ENCODE results near the gene ADGRV1.

Gene ADGRV1

GRCh38 chr5:90802474-90803317, 244.1 kb downstream of the ADGRV1 start:
- Histone ChIP-seq H3K4me3 (ENCODE audit: low read depth, low read length) (no peak overlapping the region), H3K27me3 (ENCODE audit: insufficient read depth, low read length) (no peaks in the 10 kb centered on the region), H3K36me3 (ENCODE audit: control insufficient read depth in 1 of 2, insufficient read depth in 2 of 2, low read length in 2 of 2) (no peaks in the 10 kb centered on the region), H2BK5ac (ENCODE audit: low read depth, low read length, poor library complexity) (no peak overlapping the region), H3K79me2 (ENCODE audit: control insufficient read depth, insufficient read depth, low read length, poor library complexity) (no peaks in the 10 kb centered on the region), H3K4me2 (ENCODE audit: low read length) (no peak overlapping the region), H3K4me1 (ENCODE audit: control insufficient read depth in 1 of 2, insufficient read depth in 2 of 2, low read length in 2 of 2) (no peaks in the 10 kb centered on the region), H3K4ac (ENCODE audit: low read depth, low read length) (no peak overlapping the region), H3K23ac (ENCODE audit: low read length) (no peak overlapping the region), H4K12ac (ENCODE audit: low read depth, low read length) (no peak overlapping the region), H3K79me1 (ENCODE audit: low read length) (no peaks in the 10 kb centered on the region), H4K91ac (ENCODE audit: low read depth, low read length) (no peak overlapping the region), H3K14ac (ENCODE audit: low read length) (no peak overlapping the region), H3K18ac (ENCODE audit: low read length) (no peak overlapping the region), H4K8ac (ENCODE audit: low read depth, low read length) (no peak overlapping the region), H2BK120ac (ENCODE audit: insufficient read depth, low read length, poor library complexity) (no peak overlapping the region), H3K27ac (ENCODE audit: low read depth, low read length) (no peak overlapping the region), H2AK5ac (ENCODE audit: low read length) (no peak overlapping the region), H3K9me3 (ENCODE audit: insufficient read depth, low read depth, low read length) (no peaks in the 10 kb centered on the region), H2AFZ (ENCODE audit: insufficient read depth, low read length, poor library complexity) (no peak overlapping the region), H2BK12ac (ENCODE audit: low read length) (no peak overlapping the region), H3K9ac (ENCODE audit: low read length) (no peak overlapping the region)
- no CpG with 5 or more reads among the region's 6 CpGs for WGBS (ENCODE audit: extremely low coverage, insufficient coverage, insufficient read length)
- DNase-seq: peak; percentile 21 to 67

- H3K23ac ChIP-seq (ENCODE audit: low read length): no peak overlapping the region
- no peaks in the 10 kb centered on the region for H3K36me3 ChIP-seq (ENCODE audit: control insufficient read depth in 1 of 2, insufficient read depth in 2 of 2, low read length in 2 of 2)
- H3K18ac ChIP-seq (ENCODE audit: low read length): no peak overlapping the region
- H3K79me1 ChIP-seq (ENCODE audit: low read length): no peaks in the 10 kb centered on the region
- H4K91ac ChIP-seq (ENCODE audit: low read depth, low read length): no peak overlapping the region
- H3K79me2 ChIP-seq (ENCODE audit: control insufficient read depth, insufficient read depth, low read length, poor library complexity): no peaks in the 10 kb centered on the region
- H3K4me2 ChIP-seq (ENCODE audit: low read length): no peak overlapping the region
- no peak overlapping the region for H2BK5ac ChIP-seq (ENCODE audit: low read depth, low read length, poor library complexity)
- no peaks in the 10 kb centered on the region for H3K27me3 ChIP-seq (ENCODE audit: insufficient read depth, low read length)
- H3K27ac ChIP-seq (ENCODE audit: low read depth, low read length): no peak overlapping the region
- no peak overlapping the region for H2AFZ ChIP-seq (ENCODE audit: insufficient read depth, low read length, poor library complexity)
- H4K8ac ChIP-seq (ENCODE audit: low read depth, low read length): no peak overlapping the region
- DNase-seq: no peak
- no peak overlapping the region for H3K4ac ChIP-seq (ENCODE audit: low read depth, low read length)
- no CpG with 5 or more reads among the region's 4 CpGs for WGBS (ENCODE audit: extremely low coverage, insufficient coverage, insufficient read length)
- no peak overlapping the region for H3K14ac ChIP-seq (ENCODE audit: low read length)
- H4K12ac ChIP-seq (ENCODE audit: low read depth, low read length): no peak overlapping the region
- no peak overlapping the region for H3K4me3 ChIP-seq (ENCODE audit: low read depth, low read length)
- no peak overlapping the region for H2BK12ac ChIP-seq (ENCODE audit: low read length)
- H2AK5ac ChIP-seq (ENCODE audit: low read length): no peak overlapping the region
- H3K9me3 ChIP-seq (ENCODE audit: insufficient read depth, low read depth, low read length): no peaks in the 10 kb centered on the region
- no peaks in the 10 kb centered on the region for H3K4me1 ChIP-seq (ENCODE audit: control insufficient read depth in 1 of 2, insufficient read depth in 2 of 2, low read length in 2 of 2)
- H3K9ac ChIP-seq (ENCODE audit: low read length): no peak overlapping the region
- H2BK120ac ChIP-seq (ENCODE audit: insufficient read depth, low read length, poor library complexity): no peak overlapping the region
Measured at GRCh38 chr5:90803381-90803780, 244.8 kb downstream of the ADGRV1 start.

GRCh38 chr5:90803876-90804275, 245.3 kb downstream of the ADGRV1 start:
- Histone ChIP-seq H3K4ac (ENCODE audit: low read depth, low read length) (no peak overlapping the region), H3K27ac (ENCODE audit: low read depth, low read length) (no peak overlapping the region), H3K79me1 (ENCODE audit: low read length) (no peaks in the 10 kb centered on the region), H2AK5ac (ENCODE audit: low read length) (no peak overlapping the region), H4K12ac (ENCODE audit: low read depth, low read length) (no peak overlapping the region), H2BK5ac (ENCODE audit: low read depth, low read length, poor library complexity) (no peak overlapping the region), H3K9me3 (ENCODE audit: insufficient read depth, low read depth, low read length) (no peaks in the 10 kb centered on the region), H3K36me3 (ENCODE audit: control insufficient read depth in 1 of 2, insufficient read depth in 2 of 2, low read length in 2 of 2) (no peaks in the 10 kb centered on the region), H3K79me2 (ENCODE audit: control insufficient read depth, insufficient read depth, low read length, poor library complexity) (no peaks in the 10 kb centered on the region), H3K23ac (ENCODE audit: low read length) (no peak overlapping the region), H3K4me2 (ENCODE audit: low read length) (no peak overlapping the region), H4K8ac (ENCODE audit: low read depth, low read length) (no peak overlapping the region), H3K4me3 (ENCODE audit: low read depth, low read length) (no peak overlapping the region), H3K18ac (ENCODE audit: low read length) (no peak overlapping the region), H2BK120ac (ENCODE audit: insufficient read depth, low read length, poor library complexity) (no peak overlapping the region), H3K27me3 (ENCODE audit: insufficient read depth, low read length) (no peaks in the 10 kb centered on the region), H2BK12ac (ENCODE audit: low read length) (no peak overlapping the region), H3K4me1 (ENCODE audit: control insufficient read depth in 1 of 2, insufficient read depth in 2 of 2, low read length in 2 of 2) (no peaks in the 10 kb centered on the region), H3K9ac (ENCODE audit: low read length) (no peak overlapping the region), H2AFZ (ENCODE audit: insufficient read depth, low read length, poor library complexity) (no peak overlapping the region), H4K91ac (ENCODE audit: low read depth, low read length) (no peak overlapping the region), H3K14ac (ENCODE audit: low read length) (no peak overlapping the region)
- WGBS (ENCODE audit: extremely low coverage, insufficient coverage, insufficient read length): no CpG with 5 or more reads among the region's 2 CpGs
- DNase-seq: peak; percentile 17 to 35

GRCh38 chr5:90807496-90807895, 248.9 kb downstream of the ADGRV1 start:
- Histone ChIP-seq H3K4me1 (ENCODE audit: control insufficient read depth in 1 of 2, insufficient read depth in 2 of 2, low read length in 2 of 2) (no peaks in the 10 kb centered on the region), H3K27ac (ENCODE audit: low read depth, low read length) (no peak overlapping the region)

More at GRCh38 chr5:90807496-90807895, 248.9 kb downstream of the ADGRV1 start:
- no peak overlapping the region for H3K14ac ChIP-seq (ENCODE audit: low read length)
- DNase-seq: no peak
- no peaks in the 10 kb centered on the region for H3K79me1 ChIP-seq (ENCODE audit: low read length)
- no peaks in the 10 kb centered on the region for H3K79me2 ChIP-seq (ENCODE audit: control insufficient read depth, insufficient read depth, low read length, poor library complexity)
- no peak overlapping the region for H2BK120ac ChIP-seq (ENCODE audit: insufficient read depth, low read length, poor library complexity)
- no peak overlapping the region for H2BK12ac ChIP-seq (ENCODE audit: low read length)
- no peaks in the 10 kb centered on the region for H3K36me3 ChIP-seq (ENCODE audit: control insufficient read depth in 1 of 2, insufficient read depth in 2 of 2, low read length in 2 of 2)
- H3K23ac ChIP-seq (ENCODE audit: low read length): no peak overlapping the region
- H4K8ac ChIP-seq (ENCODE audit: low read depth, low read length): no peak overlapping the region
- H3K27me3 ChIP-seq (ENCODE audit: insufficient read depth, low read length): no peaks in the 10 kb centered on the region
- no peak overlapping the region for H3K4me2 ChIP-seq (ENCODE audit: low read length)
- H2AFZ ChIP-seq (ENCODE audit: insufficient read depth, low read length, poor library complexity): no peak overlapping the region
- H2BK5ac ChIP-seq (ENCODE audit: low read depth, low read length, poor library complexity): no peak overlapping the region
- H3K18ac ChIP-seq (ENCODE audit: low read length): no peak overlapping the region
- H3K9me3 ChIP-seq (ENCODE audit: insufficient read depth, low read depth, low read length): no peaks in the 10 kb centered on the region
- H4K12ac ChIP-seq (ENCODE audit: low read depth, low read length): no peak overlapping the region
- no peak overlapping the region for H2AK5ac ChIP-seq (ENCODE audit: low read length)
- no peak overlapping the region for H4K91ac ChIP-seq (ENCODE audit: low read depth, low read length)
- no peak overlapping the region for H3K9ac ChIP-seq (ENCODE audit: low read length)
- no CpG with 5 or more reads among the region's 6 CpGs for WGBS (ENCODE audit: extremely low coverage, insufficient coverage, insufficient read length)
- H3K4ac ChIP-seq (ENCODE audit: low read depth, low read length): no peak overlapping the region
- H3K4me3 ChIP-seq (ENCODE audit: low read depth, low read length): no peak overlapping the region

Measured in trophoblast cell (in vitro differentiated cells and primary cell).